Activated CD8-positive, alpha-beta memory T cell treated with anti-CD3 and anti-CD28 coated beads, Interleukin-2, amount 50 U/mL, for 48 hours (primary cell): ENCODE measurements around the gene LRRN1.

Experiments
- DNase-seq: peaks from one replicate; pipeline ENCODE4 v3.0.0-alpha.2; 2020

The LRRN1 gene

GRCh38 chr3:3799173-3800079 lies at the start of gene LRRN1:
LRRN1 (plus strand) TSS chr3:3799431; CDS start chr3:3844642, 45,211 bp downstream.
- peak; percentile 78 for DNase-seq

GRCh38 chr3:3753416-3753815 lies 45.8 kb upstream of the LRRN1 start:
- no peak for DNase-seq

GRCh38 chr3:3765661-3766060 lies 33.6 kb upstream of the LRRN1 start:
- no peak for DNase-seq

- no peak for DNase-seq
Observed at GRCh38 chr3:3766140-3766539, 33.1 kb upstream of the LRRN1 start.

- no peak for DNase-seq
Observed at GRCh38 chr3:3771094-3771493, 28.1 kb upstream of the LRRN1 start.

GRCh38 chr3:3771567-3771966 lies 27.7 kb upstream of the LRRN1 start:
- DNase-seq = no peak

- DNase-seq = no peak
Observed at GRCh38 chr3:3772338-3772737, 26.9 kb upstream of the LRRN1 start.

GRCh38 chr3:3772920-3773319 lies 26.3 kb upstream of the LRRN1 start:
- no peak for DNase-seq

GRCh38 chr3:3776607-3777006 lies 22.6 kb upstream of the LRRN1 start:
- no peak for DNase-seq

GRCh38 chr3:3778216-3778615 lies 21.0 kb upstream of the LRRN1 start:
- DNase-seq = no peak

- no peak for DNase-seq
Observed at GRCh38 chr3:3778641-3779270, 20.5 kb upstream of the LRRN1 start.

GRCh38 chr3:3782457-3782856 lies 16.8 kb upstream of the LRRN1 start:
- no peak for DNase-seq

GRCh38 chr3:3783210-3783609 lies 16.0 kb upstream of the LRRN1 start:
- DNase-seq = no peak

GRCh38 chr3:3783696-3784095 lies 15.5 kb upstream of the LRRN1 start:
- no peak for DNase-seq

- no peak for DNase-seq
Observed at GRCh38 chr3:3792391-3792790, 6.8 kb upstream of the LRRN1 start.

- peak; percentile 61 for DNase-seq
Observed at GRCh38 chr3:3798631-3799113, 559 bp upstream of the LRRN1 start.

- peak; percentile 56 for DNase-seq
Observed at GRCh38 chr3:3800080-3800455, 837 bp downstream of the LRRN1 start.

GRCh38 chr3:3800685-3801493 lies 1.7 kb downstream of the LRRN1 start:
- peak; percentile 55 for DNase-seq

- no peak for DNase-seq
Observed at GRCh38 chr3:3801494-3801841, 2.2 kb downstream of the LRRN1 start.

GRCh38 chr3:3802046-3802445 lies 2.8 kb downstream of the LRRN1 start:
- no peak for DNase-seq

- no peak for DNase-seq
Observed at GRCh38 chr3:3804560-3804959, 5.3 kb downstream of the LRRN1 start.

GRCh38 chr3:3806092-3806491 lies 6.9 kb downstream of the LRRN1 start:
- no peak for DNase-seq

GRCh38 chr3:3806856-3807255 lies 7.6 kb downstream of the LRRN1 start:
- no peak for DNase-seq

GRCh38 chr3:3813013-3813412 lies 13.8 kb downstream of the LRRN1 start:
- DNase-seq = no peak
